ENCODE results near the gene ZNF74.

DNA sequence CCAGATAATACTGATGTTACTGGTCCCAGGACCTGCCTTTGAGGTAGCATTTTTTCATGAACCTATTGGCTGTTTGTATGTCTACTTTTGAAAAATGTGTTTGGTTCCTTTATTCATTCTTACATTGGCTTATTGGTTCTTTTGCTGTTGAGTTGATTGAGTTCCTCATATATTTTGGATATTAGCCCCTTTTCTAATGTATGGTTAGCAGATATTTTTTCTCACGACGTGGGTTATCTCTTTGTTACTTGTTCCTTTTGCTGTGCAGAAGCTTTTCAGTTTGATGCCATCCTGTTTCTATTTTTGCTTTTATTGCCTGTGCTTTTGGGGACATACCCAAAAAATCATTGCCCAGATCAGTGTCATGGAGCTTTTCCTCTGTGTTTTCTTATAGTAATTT lies 9.8 kb upstream of the ZNF74 start:
- TF ChIP-seq, protein P1, sequence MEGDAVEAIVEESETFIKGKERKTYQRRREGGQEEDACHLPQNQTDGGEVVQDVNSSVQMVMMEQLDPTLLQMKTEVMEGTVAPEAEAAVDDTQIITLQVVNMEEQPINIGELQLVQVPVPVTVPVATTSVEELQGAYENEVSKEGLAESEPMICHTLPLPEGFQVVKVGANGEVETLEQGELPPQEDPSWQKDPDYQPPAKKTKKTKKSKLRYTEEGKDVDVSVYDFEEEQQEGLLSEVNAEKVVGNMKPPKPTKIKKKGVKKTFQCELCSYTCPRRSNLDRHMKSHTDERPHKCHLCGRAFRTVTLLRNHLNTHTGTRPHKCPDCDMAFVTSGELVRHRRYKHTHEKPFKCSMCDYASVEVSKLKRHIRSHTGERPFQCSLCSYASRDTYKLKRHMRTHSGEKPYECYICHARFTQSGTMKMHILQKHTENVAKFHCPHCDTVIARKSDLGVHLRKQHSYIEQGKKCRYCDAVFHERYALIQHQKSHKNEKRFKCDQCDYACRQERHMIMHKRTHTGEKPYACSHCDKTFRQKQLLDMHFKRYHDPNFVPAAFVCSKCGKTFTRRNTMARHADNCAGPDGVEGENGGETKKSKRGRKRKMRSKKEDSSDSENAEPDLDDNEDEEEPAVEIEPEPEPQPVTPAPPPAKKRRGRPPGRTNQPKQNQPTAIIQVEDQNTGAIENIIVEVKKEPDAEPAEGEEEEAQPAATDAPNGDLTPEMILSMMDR (IDR thresholded peaks at IDR 0.05): no peak
- TF ChIP-seq POLR2A (IDR thresholded peaks at IDR 0.05; ENCODE audit: low read depth): no peak
